ENCODE data around the gene RPL39L.

RPL39L gene

GRCh38 chr3:187088701-187089100 lies 50.6 kb downstream of the RPL39L start:
- DNase-seq: no peak

GRCh38 chr3:187086831-187087230 lies 52.5 kb downstream of the RPL39L start:
- no peak for DNase-seq

GRCh38 chr3:187085933-187086332 lies 53.4 kb downstream of the RPL39L start:
- DNase-seq: no peak

- DNase-seq: no peak
These were observed 54.2 kb downstream of the RPL39L start for GRCh38 chr3:187085021-187085666.

GRCh38 chr3:187084580-187084979 lies 54.7 kb downstream of the RPL39L start:
- DNase-seq: no peak

GRCh38 chr3:187084126-187084525 lies 55.2 kb downstream of the RPL39L start:
- no peak for DNase-seq

- DNase-seq: no peak
These were observed 56.4 kb downstream of the RPL39L start for GRCh38 chr3:187082758-187083375.

GRCh38 chr3:187080799-187081450 lies 58.4 kb downstream of the RPL39L start:
- DNase-seq: no peak

GRCh38 chr3:187079090-187080022 lies 59.9 kb downstream of the RPL39L start:
- DNase-seq: no peak

GRCh38 chr3:187077537-187077936 lies 61.8 kb downstream of the RPL39L start:
- no peak for DNase-seq

- DNase-seq: no peak
These were observed 62.2 kb downstream of the RPL39L start for GRCh38 chr3:187077085-187077484.

- DNase-seq: no peak
These were observed 63.0 kb downstream of the RPL39L start for GRCh38 chr3:187076297-187076696.

GRCh38 chr3:187074846-187075245 lies 64.5 kb downstream of the RPL39L start:
- DNase-seq: no peak

- no peak for DNase-seq
These were observed 65.7 kb downstream of the RPL39L start for GRCh38 chr3:187073581-187074098.

GRCh38 chr3:187072511-187072910 lies 66.8 kb downstream of the RPL39L start:
- no peak for DNase-seq

GRCh38 chr3:187072102-187072501 lies 67.2 kb downstream of the RPL39L start:
- DNase-seq: no peak
